ENCODE results near the gene NFATC2. TPM values are rescaled to one million over a fixed set of nuclear protein-coding genes. Genes with fewer than 3 reads are reported as not detected.

The NFATC2 gene
- total RNA-seq, 1 donor from 2014 or later: 10.6 TPM

Other genes with a start within 250 kb of the NFATC2 start
- gene ATP9A, start 225.7 kb upstream of the NFATC2 start, total RNA-seq: 64.5 TPM

All from ureter (tissue), 1 donor.